Spleen (tissue), 11 donors: ENCODE measurements around the gene HOXB5. TPM values are rescaled to one million over a fixed set of nuclear protein-coding genes. Genes with fewer than 3 reads are reported as not detected.
A peak's percentile ranks its signal among the peaks of the same experiment; 100 is the strongest.

Experiments used
- DNase-seq: peaks from one replicate; pipeline ENCODE4 v3.0.0-alpha.2; 2020
- H3K27ac ChIP-seq, 8 donors: fragments of 200-600 bp; sonication (generic) in 7 of 8; 1 replicate in 4 of 8; 2 replicates in 4 of 8; pipeline versions ENCODE4 v1.5.0 to v1.8.0; 2016 to 2021; ENCODE audit warnings: inconsistent platforms in 4 of 8, mild to moderate bottlenecking in 4 of 8, moderate library complexity in 1 of 8
- H3K27me3 ChIP-seq, 7 donors: fragments of 200-600 bp; sonication (generic) in 6 of 7; replicated peaks in 1 of 7; 1 replicate in 4 of 7; 2 replicates in 3 of 7; pipeline versions ENCODE4 v1.5.0 to v1.8.0; 2016 to 2021; ENCODE audit warnings: inconsistent platforms in 3 of 7, mild to moderate bottlenecking in 1 of 7
- H3K36me3 ChIP-seq, 6 donors: fragments of 200-600 bp; sonication (generic) in 5 of 6; 1 replicate in 4 of 6; 2 replicates in 2 of 6; pipeline versions ENCODE4 v1.5.0 to v1.8.0; 2016 to 2021; ENCODE audit warnings: inconsistent platforms in 2 of 6
- H3K4me1 ChIP-seq, 6 donors: fragments of 200-600 bp; sonication (generic) in 5 of 6; 1 replicate in 3 of 6; 2 replicates in 3 of 6; pipeline versions ENCODE4 v1.5.0 to v1.8.0; 2016 to 2021; ENCODE audit warnings: inconsistent platforms in 3 of 6
- H3K4me3 ChIP-seq, 8 donors: fragments of 200-600 bp; sonication (generic) in 7 of 8; 1 replicate in 4 of 8; 2 replicates in 4 of 8; pipeline versions ENCODE4 v1.5.0 to v1.8.0; 2016 to 2021; ENCODE audit warnings: inconsistent platforms in 4 of 8, mild to moderate bottlenecking in 4 of 8, moderate library complexity in 2 of 8
- H3K9me3 ChIP-seq, 8 donors: fragments of 200-600 bp; sonication (generic) in 7 of 8; 1 replicate in 4 of 8; 2 replicates in 4 of 8; pipeline versions ENCODE4 v1.5.0 to v1.8.0; 2016 to 2021; ENCODE audit warnings: inconsistent platforms in 4 of 8
- CTCF ChIP-seq, 11 experiments: fragments of 200-600 bp in 7 of 11; fragments of 450-650 bp in 4 of 11; sonication (generic) in 4 of 11; IDR thresholded peaks in 8 of 11; conservative IDR thresholded peaks in 3 of 11; 1 replicate in 7 of 11; 2 replicates in 4 of 11; pipeline versions ENCODE4 v1.4.0 to v1.8.0; 2016 to 2021; ENCODE audit warnings: antibody characterized with exemption in 11 of 11, inconsistent platforms in 4 of 11, mild to moderate bottlenecking in 1 of 11
- POLR2A ChIP-seq, 3 donors: fragments of 450-650 bp; IDR thresholded peaks; one replicate each; pipeline ENCODE4 v1.5.1; 2017; ENCODE audit warnings: antibody characterized with exemption in 3 of 3, mild to moderate bottlenecking in 1 of 3
- POLR2AphosphoS5 ChIP-seq, 3 donors: sonication (generic); formaldehyde crosslinking; IDR thresholded peaks; one replicate each; pipeline ENCODE4 v1.5.1; 2017; ENCODE audit warnings: antibody characterized with exemption in 3 of 3
- WGBS, 5 donors: extraction: QIAGEN DNeasy Blood & Tissue Kit in 3 of 5; methylation state at CpG; one replicate each; pipeline versions ENCODE4 v1.1.5 to v1.1.7; 2013 to 2018; 5-methylcytosine and 5-hydroxymethylcytosine counted together
- intact Hi-C: fragments of 100-400 bp; cut with DNase I; formaldehyde crosslinking; loops from one replicate; pipeline ENCODE4 v1.15.0; 2023; ENCODE audit warnings: low total_unique reads
- polyA plus RNA-seq, 3 donors: library from polyadenylated mRNA; stranded (reverse); fragments of 200-250 nt; gene quantifications; one replicate each; pipeline ENCODE4 v1.2.1, GENCODE V29; 2013
- total RNA-seq, 7 donors: library from RNA; depleted of rRNA in 3 of 7; stranded (reverse); fragments of >200 nt in 3 of 7; fragmentation: NEBNext Ultra II Directional in 4 of 7; extraction: Animal tissue kit (Norgen Biotek cat#: 25700) in 4 of 7; gene quantifications; one replicate each; pipeline versions ENCODE4 v1.1.0 to v1.2.1, GENCODE V29; 2016 to 2021
- donor health status: healthy with polysubstance abuse.
- donor health status: DM: no; HTN: no; CAD: no; lungs with moderate emphysema.
- donor health status: DM: no; HTN: no; CAD: no.
- donor health status: Bipolar disorder and iron deficiency.
- donor health status: healthy.
- donor health status: DM: no; HTN: no; CAD: no.
- donor health status: DM: yes; HTN: yes; CAD: no.

The HOXB5 gene
- total and polyA plus RNA-seq, 10 donors = 0.43 to 2.6 (median 1.1) TPM

- DNase-seq = no peak
- Histone ChIP-seq H3K9me3 (no peaks in the 10 kb centered on the region), H3K36me3 (no peaks in the 10 kb centered on the region), H3K4me3 (no peak overlapping the region), H3K27me3 (peaks cover 15 to 100% (median 100%) of the 10 kb centered on the region in 7 donors), H3K4me1 (peaks cover 22 to 31% (median 26%) of the 10 kb centered on the region in 6 donors), H3K27ac (no peak overlapping the region)
- TF ChIP-seq POLR2A (IDR thresholded peaks at IDR 0.05) = no peak
- TF ChIP-seq POLR2AphosphoS5 (IDR thresholded peaks at IDR 0.05) = no peak
- TF ChIP-seq CTCF (IDR thresholded peaks at IDR 0.05 in 8 of 11, conservative IDR thresholded peaks at IDR 0.05 in 3 of 11) = no peak
- intact Hi-C loops = no loop called here
- WGBS, 5 donors = 53 to 72% (median 60%) methylated on average over 27 of the region's 27 CpGs
Measured at GRCh38 chr17:48627623-48628521, 34.3 kb upstream of the HOXB5 start.

DNA sequence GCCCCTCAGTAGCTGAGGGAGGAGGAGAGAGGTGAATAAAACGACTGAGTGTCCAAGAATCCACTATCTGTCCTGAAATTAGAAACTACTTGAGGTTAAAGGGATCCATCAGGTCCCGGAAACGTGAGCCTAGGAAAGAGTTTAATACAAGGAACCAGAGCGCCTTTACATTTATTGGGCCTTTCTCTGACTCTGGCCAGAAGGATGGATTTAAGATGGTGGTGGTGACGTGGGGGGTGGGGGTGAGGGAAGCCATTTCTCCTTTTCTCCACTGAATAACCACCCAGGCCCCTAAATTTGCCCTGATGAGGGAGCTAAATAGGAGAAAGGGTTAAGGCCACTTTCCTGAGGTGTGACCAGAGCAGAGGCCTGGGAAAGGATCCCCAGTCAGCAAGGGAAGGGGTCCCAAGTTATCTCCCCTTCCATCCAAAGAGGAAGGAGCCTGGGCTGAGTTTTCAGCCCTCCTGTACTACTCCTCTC lies 33.6 kb upstream of the HOXB5 start:
- no peak overlapping the region for H3K27ac ChIP-seq
- H3K27me3 ChIP-seq = peaks cover 15 to 100% (median 100%) of the 10 kb centered on the region in 7 donors
- H3K36me3 ChIP-seq = no peaks in the 10 kb centered on the region
- H3K9me3 ChIP-seq = no peaks in the 10 kb centered on the region
- intact Hi-C loops = no loop called here
- no peak for DNase-seq
- H3K4me1 ChIP-seq = peaks cover 22 to 31% (median 26%) of the 10 kb centered on the region in 6 donors
- WGBS, 5 donors = 34 to 47% (median 45%) methylated on average over 5 of the region's 5 CpGs
- H3K4me3 ChIP-seq = peak overlapping the region in 1 of 8 donors; percentile 69
- TF ChIP-seq POLR2AphosphoS5 (IDR thresholded peaks at IDR 0.05) (no peak), CTCF (IDR thresholded peaks at IDR 0.05 in 8 of 11, conservative IDR thresholded peaks at IDR 0.05 in 3 of 11) (no peak), POLR2A (IDR thresholded peaks at IDR 0.05) (no peak)

DNA sequence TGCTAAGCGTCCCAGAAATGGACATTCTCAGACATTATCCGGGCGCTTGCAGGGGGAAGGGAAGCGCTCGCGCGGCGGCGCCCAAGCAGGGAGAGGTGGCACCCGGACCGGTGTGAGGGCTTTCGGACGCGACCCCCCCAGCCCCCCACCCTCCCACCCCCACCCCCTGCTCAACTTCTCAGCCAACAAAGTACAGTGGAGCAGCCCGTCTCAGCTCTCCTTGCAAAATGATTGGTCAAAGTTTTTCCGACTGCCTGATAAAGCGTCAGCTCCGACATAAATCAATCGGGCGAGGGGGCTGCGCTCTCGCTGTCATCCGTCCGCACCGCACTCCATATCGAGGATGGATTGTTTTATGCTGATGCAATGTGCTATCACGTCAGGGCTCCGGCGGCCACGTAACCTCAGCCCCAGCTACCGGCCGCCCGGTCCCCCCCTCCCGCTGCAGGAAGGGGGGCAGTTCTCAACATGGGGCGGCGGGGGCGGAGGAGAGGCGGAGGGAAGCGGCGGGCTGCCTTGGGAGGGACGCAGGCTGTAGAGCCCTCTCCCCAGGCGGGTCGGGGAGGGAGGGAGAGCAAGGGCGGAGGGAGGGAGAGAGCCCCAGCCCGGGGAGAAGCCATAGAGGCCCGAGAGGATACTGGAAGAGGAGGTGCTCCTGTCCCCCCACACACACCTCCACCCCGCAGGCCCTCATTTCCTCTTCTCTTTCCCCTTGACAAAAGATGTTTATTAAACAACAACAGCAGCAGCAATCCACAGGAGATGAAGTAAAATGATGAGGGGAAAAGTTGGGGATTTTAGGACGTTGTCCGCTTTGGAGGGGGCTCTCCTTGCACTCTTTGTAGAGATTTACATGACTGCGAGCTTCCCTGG lies 32.9 kb upstream of the HOXB5 start, which contains the start of gene HOXB9:
Gene HOXB9, minus strand, starts transcription at position 114 of the 873 bp plus-strand sequence. Its CDS starts 89 bp downstream, at position 25.
- DNase-seq = no peak
- H3K4me1 ChIP-seq = peaks cover 22 to 31% (median 26%) of the 10 kb centered on the region in 6 donors
- no peaks in the 10 kb centered on the region for H3K36me3 ChIP-seq
- 3 to 5% (median 3%) methylated on average over 37 to 49 of the region's 50 CpGs for WGBS, 5 donors
- H3K27ac ChIP-seq = no peak within 1 kb of the TSS
- H3K27me3 ChIP-seq = peaks cover 15 to 100% (median 100%) of the 10 kb centered on the region in 7 donors
- H3K9me3 ChIP-seq = no peaks in the 10 kb centered on the region
- intact Hi-C loops = no loop called here
- TF ChIP-seq CTCF (IDR thresholded peaks at IDR 0.05 in 8 of 11, conservative IDR thresholded peaks at IDR 0.05 in 3 of 11) = no peak
- H3K4me3 ChIP-seq = peak within 1 kb of the TSS; percentile 12 to 69 (median 40)
